Gastroesophageal sphincter (tissue), 3 donors: ENCODE data around the gene RNF144A.

Source experiments
- CTCF ChIP-seq, 4 experiments: fragments of 200-600 bp in 2 of 4; fragments of 450-650 bp in 2 of 4; sonication (generic) in 1 of 4; IDR thresholded peaks; one replicate each; pipeline ENCODE4 v1.5.1; 2017 to 2019; ENCODE audit warnings: antibody characterized with exemption in 4 of 4, mild to moderate bottlenecking in 2 of 4, moderate library complexity in 2 of 4
- EP300 ChIP-seq: sonication (generic); formaldehyde crosslinking; IDR thresholded peaks from one replicate; pipeline ENCODE4 v1.6.1; 2017; ENCODE audit warnings: antibody characterized with exemption, mild to moderate bottlenecking
- POLR2A ChIP-seq, 2 donors: fragments of 450-650 bp; IDR thresholded peaks; one replicate each; pipeline ENCODE4 v1.6.1; 2017; ENCODE audit warnings: antibody characterized with exemption in 2 of 2, mild to moderate bottlenecking in 2 of 2, moderate library complexity in 1 of 2

- TF ChIP-seq CTCF (IDR thresholded peaks at IDR 0.05): no peak
- TF ChIP-seq POLR2A (IDR thresholded peaks at IDR 0.05): no peak
- TF ChIP-seq EP300: no peak
Observed at GRCh38 chr2:7089284-7089683, 172.1 kb downstream of the RNF144A start.
